Astrocyte of the cerebellum (primary cell): Measurements from ENCODE around the gene SHANK1.

Experiments
- DNase-seq: peaks from one replicate; pipeline ENCODE4 v3.0.0-alpha.2; 2011; ENCODE audit warnings: low read depth
- H3K4me3 ChIP-seq: 2 replicates; pipeline ENCODE4 v1.5.1; 2011; ENCODE audit warnings: mild to moderate bottlenecking, low read depth, low read length, moderate library complexity
- in situ Hi-C: cut with HindIII; loops from 2 replicates; pipeline ENCODE4 v1.10.0; 2017; ENCODE audit warnings: low sequenced_read_pairs
- TF ChIP-seq, protein P1 (sequence below): IDR thresholded peaks from 2 replicates; pipeline ENCODE4 v1.5.1; 2012; ENCODE audit warnings: low read length, low read depth, moderate library complexity, mild to moderate bottlenecking; ENCODE audit errors: missing control alignments

Gene SHANK1

DNA sequence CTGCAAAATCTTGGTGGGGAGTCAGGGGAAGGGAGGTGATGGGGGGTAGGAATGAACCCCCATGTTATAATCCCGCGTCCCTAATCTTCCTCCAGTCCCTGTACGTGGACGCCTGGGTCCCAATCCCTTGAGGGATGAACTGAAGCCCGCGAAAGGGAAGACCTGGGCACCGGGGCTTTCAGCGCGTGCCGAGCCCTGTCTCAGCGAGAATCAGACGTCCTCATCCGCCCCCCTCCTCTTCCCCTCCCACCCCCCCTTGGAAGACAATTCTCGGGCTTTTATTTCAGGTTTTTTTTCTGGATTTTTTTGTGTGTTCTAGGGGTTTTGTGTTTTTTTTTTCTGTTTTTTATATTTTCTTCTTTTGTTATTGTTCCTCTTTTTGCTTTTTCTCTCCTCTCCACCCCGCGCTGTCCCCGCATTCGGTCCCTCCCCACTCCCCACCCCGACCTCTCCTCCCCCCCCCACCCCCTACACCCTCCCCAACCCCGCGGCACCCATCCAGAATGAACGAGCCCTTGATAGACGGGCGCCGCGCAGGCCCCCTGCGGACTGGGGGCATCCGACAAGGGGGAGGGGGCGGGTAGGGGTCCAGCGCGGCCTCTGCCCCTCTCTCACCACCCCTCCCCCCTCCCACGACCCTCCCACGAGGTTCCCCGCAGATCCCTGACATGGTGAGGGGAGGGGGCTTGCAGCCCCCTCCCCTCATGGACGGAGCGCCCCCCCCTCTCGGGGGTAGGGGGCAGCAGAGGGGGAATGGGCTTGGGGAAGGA is 60.1 kb downstream of the SHANK1 start:
- H3K4me3 ChIP-seq = no peak overlapping the region
- no peak for DNase-seq
- TF ChIP-seq, protein P1, sequence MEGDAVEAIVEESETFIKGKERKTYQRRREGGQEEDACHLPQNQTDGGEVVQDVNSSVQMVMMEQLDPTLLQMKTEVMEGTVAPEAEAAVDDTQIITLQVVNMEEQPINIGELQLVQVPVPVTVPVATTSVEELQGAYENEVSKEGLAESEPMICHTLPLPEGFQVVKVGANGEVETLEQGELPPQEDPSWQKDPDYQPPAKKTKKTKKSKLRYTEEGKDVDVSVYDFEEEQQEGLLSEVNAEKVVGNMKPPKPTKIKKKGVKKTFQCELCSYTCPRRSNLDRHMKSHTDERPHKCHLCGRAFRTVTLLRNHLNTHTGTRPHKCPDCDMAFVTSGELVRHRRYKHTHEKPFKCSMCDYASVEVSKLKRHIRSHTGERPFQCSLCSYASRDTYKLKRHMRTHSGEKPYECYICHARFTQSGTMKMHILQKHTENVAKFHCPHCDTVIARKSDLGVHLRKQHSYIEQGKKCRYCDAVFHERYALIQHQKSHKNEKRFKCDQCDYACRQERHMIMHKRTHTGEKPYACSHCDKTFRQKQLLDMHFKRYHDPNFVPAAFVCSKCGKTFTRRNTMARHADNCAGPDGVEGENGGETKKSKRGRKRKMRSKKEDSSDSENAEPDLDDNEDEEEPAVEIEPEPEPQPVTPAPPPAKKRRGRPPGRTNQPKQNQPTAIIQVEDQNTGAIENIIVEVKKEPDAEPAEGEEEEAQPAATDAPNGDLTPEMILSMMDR = no peak
- in situ Hi-C loops = no loop called here

DNA sequence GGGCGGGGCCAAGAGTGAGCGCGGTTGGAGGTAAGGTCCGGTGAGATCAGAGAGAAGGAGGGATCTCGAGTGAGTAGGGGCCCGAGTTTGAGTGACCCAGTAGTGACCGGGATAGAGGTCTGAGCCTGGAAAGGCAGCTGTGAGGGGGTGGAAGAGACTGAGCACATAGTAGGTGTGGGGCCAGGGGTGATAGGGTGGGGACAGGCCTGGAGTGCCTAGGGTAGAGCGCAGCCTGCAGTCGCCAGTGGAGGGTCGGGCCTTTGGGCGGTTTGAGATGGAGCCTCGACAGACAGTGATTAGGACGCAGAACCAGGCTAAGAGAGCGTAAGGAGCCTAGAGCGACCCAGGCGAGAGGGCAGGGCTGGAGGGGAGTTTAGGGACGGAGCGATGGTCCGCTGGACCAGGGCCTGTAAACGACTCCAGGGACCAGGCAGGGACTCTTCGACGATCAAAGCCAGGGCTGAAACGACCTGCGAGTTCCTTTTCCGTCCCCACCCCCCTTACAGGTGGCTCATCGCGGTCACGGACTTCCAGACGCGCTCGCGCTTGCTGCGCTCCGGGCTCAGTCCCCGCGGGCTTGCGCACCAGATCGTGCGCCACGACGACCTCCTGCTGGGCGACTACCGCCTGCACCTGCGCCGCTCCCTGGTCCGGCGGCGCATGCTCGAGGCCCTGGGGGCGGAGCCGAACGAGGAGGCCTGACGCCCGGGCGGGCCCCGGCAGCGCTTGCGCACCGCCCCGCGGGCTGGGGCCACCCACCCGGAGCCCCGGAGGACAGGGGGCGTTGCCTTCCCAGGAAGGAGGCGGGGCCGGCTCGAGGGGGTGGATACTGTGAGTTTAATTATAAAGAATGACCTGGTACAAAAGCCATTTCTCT is 60.9 kb downstream of the SHANK1 start:
- H3K4me3 ChIP-seq = no peak overlapping the region
- TF ChIP-seq, protein P1 = no peak
- no peak for DNase-seq
- in situ Hi-C loops = no loop called here

DNA sequence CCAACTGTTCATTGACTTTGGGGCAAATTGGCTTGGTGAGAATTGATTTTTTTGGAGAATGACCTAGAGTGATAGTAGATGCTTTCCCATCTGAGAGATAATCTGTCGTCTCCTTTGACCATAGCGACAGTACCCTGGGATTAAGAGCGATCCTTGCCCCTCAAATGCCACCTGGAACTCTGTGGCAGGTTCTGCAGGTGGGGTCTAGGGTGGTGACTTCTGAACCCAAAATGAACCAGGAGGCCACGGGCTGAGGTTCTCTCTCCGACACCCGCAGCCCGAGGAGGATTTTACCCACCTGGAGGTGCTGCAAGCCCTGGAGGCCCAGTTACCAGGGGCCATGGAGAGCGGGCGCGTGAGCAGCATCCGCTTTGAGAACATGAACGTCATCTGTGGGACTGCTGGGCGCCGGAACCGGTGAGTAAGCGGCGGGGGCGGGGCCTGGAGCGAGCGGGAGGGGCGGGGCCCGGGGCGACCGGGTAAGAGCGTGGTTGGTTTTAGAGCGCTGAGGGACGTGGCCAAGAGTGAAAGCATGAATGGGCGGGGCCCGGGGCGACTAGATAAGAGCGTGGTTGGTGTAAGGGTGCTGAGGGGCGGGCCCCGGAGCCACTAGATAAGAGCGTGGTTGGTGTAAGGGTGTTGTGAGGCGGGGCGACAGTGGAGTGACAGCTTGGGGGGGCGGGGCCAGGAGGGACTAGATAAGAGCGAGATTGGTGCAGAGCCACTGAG is 61.7 kb downstream of the SHANK1 start:
- H3K4me3 ChIP-seq = no peak overlapping the region
- TF ChIP-seq, protein P1 = no peak
- in situ Hi-C loops = no loop called here
- DNase-seq = peak; percentile 11

DNA sequence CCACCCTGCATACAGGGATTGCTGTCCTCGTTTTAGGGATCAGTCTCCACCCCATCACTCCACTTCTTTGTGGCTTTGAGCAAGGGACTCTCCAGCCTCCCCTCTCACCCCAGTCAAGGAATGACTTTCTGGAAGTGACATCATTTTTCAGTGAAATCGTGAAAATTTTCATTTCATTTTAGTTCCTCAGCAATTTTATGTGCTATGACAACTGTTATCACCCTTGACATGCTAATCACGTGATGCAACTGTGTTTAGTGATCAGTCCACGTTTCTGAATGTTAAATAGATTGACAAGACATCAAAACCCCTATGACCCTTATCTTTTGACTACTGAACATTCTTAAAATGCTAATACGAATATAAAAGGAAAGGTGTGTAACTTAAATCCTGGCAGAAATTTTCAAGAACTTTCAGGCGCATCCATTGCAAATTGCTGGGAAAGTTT is 62.4 kb downstream of the SHANK1 start:
- no peak overlapping the region for H3K4me3 ChIP-seq
- in situ Hi-C loops = no loop called here
- DNase-seq = no peak
- TF ChIP-seq, protein P1 = no peak

DNA sequence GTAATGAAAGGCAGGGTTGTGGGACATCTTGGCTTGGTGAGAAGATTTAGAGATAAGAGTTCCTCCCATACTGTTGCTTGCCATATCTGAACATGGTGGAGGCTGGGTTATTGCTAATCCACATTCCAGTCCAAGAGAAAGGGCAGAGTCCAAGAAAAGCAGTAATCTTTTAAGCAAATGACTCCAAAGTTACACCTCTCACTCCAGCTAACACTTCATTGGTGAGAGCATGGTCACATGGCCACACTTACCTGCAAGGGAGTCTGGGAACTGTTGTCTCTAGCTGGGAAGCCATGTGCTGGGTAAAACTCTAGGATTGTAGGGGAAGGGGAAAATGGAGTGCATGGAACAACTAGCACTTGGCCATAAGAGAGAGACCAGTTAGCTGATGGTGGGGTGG is 64.7 kb downstream of the SHANK1 start:
- no peak for DNase-seq
- no peak overlapping the region for H3K4me3 ChIP-seq
- TF ChIP-seq, protein P1 = no peak
- in situ Hi-C loops = no loop called here

DNA sequence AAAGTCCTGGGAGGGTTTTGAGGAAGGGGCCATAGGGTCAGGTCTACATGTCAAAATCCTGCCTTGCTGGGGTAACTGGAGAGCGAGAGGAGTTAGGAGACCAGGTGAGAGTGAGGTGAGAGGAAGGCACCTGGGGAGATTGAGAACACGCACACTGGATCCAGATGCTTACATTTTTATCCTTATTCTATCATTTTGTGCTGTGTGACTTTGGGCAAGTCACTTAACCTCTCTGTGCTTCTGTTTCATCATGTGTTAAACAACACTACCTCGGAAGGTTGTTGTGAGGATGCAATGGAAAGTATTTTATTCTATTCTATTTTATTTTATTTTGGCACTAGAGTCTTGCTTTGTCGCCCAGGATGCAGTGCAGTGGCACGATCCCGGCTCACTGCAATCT is 66.9 kb downstream of the SHANK1 start:
- H3K4me3 ChIP-seq = no peak overlapping the region
- TF ChIP-seq, protein P1 = no peak
- in situ Hi-C loops = no loop called here
- no peak for DNase-seq
